Right renal pelvis (tissue), 4 donors: ENCODE data around the gene KIF3A. TPM values are rescaled to one million over a fixed set of nuclear protein-coding genes. Genes with fewer than 3 reads are reported as not detected.

Experiments used
- DNase-seq, 4 donors: peaks; one replicate each; pipeline ENCODE4 v3.0.0-alpha.2; 2013; ENCODE audit warnings: low read depth in 4 of 4, low spot score in 3 of 4, missing footprints in 1 of 4
- polyA plus RNA-seq, 4 donors: library from polyadenylated mRNA; unstranded; fragments of 120-200 nt; gene quantifications; one replicate each; pipeline ENCODE4 v1.2.1, GENCODE V29; 2013; ENCODE audit not compliant: insufficient read length in 4 of 4

Gene KIF3A
- polyA plus RNA-seq, 4 donors = 18.6 to 21.2 (median 20.6) TPM

DNA sequence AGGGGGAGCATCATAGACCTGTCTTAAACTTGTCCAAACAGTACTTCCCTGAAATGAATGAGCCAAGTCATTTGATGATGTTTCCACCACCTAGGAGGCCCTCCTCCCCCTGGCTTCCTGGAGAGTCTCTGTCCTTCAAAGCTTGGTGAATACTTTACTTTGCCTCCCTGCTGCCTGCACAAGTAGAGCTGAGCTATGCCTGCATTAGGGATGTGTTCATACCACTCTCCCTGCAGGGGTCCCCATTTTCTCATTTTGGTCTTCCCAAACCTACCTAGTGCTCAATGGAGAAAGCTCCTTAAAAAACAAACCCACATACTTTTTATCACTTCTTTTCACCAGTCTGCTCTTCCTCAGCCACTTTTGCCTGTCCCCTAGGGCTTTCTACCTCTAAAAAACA is 17.6 kb upstream of the KIF3A start:
- DNase-seq = no peak

DNA sequence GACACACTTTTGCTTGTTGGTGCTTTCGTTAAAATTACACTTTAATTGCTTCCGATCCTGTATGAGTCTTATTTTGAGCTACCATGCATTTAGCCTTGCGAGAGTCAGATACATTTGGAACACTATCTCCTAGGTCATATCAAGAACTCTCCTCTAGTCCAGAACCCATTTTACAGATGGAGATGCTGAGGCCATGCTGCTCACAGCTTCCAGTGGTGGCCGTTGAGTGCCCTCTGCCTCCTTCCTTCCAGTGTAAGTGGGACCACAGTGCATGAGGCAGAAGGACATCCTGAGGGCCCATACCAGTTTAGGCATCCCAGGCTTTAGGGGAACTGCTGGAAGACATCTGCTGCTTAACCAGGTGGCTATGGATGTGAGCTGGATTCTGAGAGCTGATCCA is 16.8 kb upstream of the KIF3A start:
- no peak for DNase-seq

DNA sequence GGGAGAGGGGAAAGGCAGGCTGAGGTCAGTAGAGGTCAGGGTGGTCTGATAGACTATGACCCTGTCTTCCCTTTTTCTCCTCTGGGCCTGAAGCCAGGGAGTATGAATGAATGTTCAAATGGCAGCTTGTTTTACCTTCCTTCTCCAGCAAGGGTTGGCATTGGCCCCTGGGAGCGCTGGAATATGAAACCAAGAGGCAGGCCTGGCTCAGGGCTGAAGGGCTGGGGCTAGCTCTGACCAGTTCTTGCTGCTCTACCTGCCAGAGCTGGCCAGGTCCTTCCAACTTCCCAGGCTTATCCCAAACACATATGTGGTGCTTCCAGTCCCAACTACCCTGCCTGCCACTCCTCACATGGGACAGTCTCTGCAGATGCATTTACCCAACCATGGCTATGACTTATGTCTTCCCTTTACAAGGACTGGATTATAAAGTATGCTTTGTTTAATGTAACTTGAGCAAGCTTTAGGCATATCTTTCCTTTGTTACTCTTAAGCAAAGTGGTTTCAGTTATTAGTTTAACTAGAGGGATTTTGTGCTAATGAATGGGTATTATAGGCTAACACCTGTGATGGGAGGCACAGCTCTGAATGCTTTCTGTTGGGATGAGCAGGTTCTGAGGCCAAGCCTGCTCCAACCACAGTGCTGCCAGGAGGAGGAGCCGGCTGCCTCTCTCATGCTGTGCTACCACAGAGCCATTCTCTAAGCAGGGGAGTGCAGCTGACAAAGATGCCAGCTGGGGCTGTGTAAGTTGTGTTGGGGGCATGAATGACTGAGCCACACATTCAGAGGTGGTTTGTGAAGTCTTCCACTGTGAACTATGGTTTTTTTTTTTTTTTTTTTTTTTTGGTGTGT is 16.0 kb upstream of the KIF3A start:
- DNase-seq = no peak

DNA sequence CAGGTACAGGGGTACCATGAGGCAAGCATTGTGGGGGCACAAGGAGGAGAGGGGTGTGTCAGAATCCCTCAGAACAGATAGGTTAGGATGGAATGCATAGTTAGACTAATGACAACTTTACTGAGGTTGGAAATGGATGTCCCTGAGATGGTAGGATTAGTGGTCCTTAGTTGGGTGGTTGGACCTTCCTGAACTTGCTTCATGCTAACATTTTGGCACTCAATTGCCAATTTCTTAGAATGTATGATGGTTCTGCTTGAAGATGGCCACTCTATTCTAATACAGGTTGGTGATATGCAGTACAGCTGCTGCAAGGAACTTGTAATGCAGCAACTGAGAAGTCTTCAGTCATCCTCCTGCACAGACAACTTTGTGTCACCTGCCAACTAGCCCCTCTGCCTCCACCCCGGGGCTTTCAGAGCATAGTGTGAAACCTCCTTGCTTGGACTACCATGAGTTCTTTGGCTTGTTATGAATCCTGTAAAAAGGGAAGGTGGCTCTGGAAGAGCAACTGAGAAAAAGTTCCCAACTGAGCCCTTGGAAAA is 15.3 kb upstream of the KIF3A start:
- no peak for DNase-seq

DNA sequence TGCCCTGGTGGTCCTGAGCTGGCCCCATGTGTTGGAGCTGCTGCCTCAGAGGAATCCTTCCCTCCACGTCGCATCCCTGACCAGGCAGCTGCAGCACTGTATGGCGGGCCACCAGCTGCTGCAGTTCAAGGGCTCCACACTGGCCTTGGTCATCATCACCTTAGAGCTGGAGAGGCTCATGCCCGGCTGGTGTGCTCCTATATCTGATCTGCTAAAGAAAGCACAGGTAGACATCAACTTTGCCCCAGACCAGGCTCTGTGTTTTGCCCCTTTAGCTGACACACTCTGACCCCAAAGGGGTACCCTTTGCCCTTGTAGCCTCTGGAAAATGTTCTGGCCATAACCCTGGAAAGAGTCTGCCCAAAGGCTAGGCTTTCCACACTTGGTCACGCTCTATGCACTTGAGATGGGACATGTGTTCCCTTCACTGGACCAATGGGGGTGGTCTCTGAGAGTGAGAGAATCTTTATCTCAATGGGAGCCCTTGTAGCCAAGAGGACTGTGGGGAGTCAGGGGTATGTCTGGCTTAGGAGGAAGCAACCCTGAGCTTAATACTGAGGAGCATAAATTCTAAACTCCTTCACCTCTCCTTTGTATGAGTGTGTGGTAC is 14.7 kb upstream of the KIF3A start:
- no peak for DNase-seq

DNA sequence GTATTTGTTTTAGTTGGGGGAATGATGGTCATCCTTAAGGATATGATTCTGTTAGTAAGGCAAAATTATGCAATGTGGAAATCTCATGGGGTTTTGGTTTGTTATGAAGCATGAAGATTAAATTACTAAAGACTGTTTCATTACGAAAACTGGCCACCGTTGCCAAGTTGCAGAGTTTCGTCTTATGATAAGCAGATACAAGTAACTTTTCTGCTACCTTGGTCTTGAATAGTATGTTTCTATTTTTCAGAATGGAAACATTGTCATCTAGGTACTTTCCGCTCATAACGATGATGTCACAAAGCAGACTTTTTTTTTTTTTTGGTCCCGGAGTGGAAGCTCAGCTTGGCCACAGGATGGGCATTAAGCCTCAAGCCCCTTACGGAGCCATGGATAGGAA is 14.1 kb upstream of the KIF3A start:
- DNase-seq = no peak

DNA sequence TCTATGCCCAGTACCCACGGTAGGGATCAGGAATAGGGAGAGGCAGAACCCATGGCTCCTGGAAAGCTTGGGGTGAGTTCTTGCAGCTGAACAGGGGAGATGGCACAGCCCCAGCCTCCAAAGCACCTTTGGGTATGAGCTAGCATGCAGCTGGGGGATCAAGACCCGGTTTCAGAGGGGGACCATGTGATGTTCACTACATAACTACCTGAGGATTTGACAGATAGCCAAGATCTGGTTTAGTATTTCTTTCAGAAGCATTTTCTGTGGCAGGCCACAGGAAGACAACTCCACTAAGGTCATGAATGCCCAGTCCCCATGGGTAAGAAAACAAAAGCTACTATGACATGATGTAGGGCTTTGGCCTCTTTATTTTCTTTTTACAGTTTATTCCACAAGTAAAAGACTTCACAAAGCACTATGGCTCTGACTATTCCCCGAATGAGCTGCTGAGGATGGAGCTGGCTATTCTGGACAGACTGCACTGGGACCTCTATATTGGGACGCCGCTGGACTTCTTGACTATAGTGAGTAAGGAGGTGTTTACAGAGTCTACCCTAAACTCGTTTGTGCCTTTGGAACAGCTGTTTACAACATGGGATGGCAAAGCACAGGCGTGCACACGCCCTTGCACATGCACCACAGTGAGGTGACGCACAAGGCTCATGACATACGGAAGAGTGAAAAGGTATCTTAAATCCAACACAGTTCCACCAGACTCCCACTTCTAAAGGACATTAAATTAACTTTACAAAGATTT is 13.3 kb upstream of the KIF3A start:
- no peak for DNase-seq

DNA sequence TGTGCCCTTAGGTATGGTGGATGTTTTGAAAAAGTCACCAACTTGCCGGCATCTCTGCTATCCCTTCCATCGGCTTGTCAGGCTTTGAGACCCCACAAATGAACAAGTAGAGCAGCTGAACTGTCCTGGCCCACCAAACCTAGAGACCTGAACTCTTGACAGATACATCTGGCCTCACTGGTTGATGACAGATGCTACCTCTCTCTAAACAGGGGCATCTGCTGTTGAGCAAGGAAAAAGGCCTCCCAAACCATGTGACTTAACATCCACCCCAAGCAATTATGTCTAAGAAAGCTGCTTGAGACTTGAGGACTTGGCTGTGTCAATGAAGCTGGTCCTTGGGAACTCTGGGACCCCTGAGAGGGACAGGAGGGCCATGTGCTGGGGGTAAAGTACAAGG is 12.2 kb upstream of the KIF3A start:
- DNase-seq = no peak

DNA sequence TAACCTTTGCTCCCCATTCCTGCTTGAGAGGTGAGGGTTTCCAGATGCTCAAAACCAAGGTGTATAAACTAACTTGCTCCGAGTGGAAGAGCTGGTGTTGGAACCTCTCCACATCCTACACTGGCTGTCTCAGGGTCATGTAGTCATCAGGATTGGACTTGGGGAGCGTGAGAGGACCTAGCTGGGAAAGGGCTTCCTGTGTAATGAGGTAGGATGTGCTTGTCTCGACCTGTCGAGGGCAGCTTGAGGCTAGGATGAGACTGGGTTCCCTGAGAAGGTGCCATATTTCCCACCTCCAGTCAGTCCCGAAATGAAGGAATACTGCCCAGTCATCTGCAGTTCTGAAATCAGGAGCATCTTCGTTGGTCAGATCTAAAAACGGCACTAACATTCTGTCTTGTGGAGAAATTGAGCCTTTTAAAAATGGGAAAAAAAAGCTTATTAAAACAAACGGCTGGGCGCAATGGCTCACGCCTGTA is 11.2 kb upstream of the KIF3A start:
- no peak for DNase-seq

DNA sequence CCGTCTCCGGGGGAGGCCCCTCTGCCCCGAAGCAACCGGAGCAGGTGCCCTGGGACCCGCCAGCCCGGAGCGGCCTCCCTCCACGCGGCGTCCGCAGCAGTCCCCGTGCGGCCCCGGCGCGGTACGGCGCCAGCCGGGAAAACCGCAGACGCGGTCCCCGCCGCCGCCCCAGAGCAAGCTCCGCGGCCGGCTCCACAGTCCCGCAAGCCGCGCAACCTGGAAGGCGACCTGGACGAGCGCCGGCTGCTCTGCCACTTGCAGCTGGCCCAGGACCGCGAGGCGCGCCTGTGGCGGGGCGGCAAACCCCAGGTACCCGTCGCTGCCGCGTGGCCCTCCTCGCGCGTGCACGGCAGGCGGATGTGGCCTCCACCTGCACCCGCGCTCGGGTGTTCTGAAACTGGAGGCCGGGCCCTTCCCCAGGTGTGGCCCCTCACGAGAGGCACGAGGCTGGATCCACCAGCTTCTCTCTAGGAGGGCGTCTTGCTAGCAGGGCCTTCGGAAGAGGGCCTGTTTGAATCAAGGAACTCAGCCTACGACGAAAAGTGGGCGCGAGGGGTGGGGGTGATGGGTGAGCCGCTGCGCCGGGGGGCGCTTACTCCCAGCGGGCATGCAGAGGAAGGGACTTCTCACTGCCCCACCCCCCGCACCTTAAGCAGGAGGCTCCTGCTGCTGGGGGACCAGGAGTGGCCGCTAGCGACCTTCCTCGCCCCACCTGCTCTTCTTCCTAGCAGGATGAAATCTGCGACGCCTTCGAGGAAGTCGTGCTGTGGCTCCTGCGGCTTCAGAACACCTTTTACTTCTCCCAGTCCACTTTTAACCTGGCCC is 10.5 kb upstream of the KIF3A start:
- no peak for DNase-seq

DNA sequence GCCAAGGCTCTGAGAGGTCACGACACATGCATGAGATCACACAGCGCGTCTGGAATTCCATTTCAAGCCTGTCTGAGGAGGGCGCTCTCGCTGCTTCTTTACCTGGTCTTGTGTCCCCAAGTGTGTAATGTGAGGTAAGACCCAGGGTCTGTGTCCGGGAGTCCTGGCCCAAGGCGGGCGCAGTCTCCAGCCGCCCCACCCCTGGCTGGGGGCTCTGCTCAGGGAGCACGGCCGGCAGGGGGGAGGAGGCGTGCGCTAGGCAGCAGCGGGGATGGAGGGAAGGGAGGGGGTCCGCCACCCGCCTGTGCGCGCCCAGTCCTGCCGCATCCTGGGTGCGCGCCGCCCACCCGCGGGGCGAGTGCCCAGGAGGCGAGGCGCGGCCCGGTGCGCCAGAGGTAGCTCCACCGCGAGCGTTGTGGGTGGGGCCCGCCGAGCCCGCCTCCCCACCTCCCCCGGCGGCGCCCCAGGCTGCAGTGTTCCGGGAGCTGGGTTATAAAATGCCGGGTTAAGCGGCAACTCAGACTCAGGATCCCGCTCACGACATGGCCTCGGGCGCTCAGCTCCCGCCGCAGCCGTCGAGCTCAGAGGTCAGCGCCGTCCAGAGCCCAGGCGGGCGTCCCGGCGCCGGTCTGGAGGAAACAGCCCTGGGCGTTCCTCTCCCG is 9.7 kb upstream of the KIF3A start, which contains the start of gene CCNI2:
TSS of gene CCNI2 (plus strand) at position 473 of the 662 bp plus-strand sequence. CDS start at position 543, 70 bp downstream.
- DNase-seq = peak in 1 of 4 donors; percentile 62

DNA sequence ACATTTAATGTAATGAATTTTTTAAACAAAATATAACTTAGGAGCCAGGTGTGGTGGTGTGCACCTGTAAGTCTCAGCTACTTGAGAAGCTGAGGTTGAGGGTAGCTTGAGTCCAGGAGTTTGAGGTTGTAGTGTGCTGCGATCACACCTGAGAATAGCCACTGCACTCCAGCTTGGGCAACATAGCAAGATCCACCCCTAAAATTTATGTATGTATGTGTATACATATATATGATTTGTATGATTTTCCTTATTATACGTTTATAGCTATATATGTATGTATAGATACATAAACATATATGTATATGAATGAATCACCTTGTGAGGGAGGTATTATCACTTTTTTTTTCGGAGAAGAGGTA is 9.2 kb upstream of the KIF3A start:
- DNase-seq = no peak

DNA sequence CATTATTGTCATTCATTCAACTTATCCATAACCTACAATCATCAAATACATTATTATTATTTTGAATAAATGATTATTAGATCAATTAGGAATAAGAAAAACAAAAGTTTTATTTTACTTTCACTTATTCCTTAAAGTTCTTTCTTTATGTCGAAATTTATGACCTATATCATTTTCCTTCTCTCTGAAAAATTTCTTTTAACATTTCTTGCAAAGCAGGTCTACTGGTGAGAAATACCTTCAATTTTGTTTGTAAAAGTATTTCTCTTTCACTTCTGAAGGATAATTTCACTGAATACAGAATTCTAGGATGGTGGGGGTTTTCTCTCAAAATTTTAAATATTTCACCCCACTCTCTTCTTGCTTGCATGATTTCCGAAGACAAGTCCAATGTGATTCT is 7.3 kb upstream of the KIF3A start:
- no peak for DNase-seq

DNA sequence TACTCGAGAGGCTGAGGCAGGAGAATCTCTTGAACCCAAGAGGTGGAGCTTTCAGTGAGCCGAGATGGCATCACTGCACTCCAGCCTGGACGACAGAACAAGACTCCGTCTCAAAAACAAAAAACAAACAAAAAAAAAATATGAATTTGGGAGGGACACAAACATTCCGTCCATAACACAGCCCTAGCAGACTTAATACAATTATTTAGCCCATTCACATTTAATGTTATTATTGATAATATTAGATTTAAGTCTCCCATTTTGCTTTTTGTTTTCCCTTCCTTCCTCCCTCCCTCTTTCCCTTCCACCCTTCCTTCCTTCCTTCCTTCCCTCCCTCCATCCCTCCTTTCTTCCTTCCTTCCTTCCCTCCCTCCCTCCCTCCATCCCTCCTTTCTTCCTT is 5.3 kb upstream of the KIF3A start:
- no peak for DNase-seq

DNA sequence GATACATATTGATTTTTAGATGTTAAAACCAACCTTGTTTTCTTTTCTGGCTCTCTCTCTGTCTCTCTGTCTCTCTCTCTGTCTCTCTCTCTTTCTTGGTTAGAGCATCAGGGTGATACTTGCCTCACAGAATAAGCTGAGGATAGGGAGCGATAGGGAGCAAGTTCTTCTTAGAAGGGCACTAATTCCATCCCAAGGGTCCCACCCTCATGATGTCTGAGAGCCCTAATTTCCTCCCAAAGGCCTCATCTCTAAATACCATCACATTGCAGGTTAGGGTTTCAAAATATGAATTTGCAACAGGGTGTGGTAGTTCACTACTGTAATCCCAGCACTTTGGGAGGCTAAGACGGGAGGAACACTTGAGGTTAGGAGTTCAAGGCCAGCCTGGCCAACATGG is 4.8 kb upstream of the KIF3A start:
- no peak for DNase-seq

DNA sequence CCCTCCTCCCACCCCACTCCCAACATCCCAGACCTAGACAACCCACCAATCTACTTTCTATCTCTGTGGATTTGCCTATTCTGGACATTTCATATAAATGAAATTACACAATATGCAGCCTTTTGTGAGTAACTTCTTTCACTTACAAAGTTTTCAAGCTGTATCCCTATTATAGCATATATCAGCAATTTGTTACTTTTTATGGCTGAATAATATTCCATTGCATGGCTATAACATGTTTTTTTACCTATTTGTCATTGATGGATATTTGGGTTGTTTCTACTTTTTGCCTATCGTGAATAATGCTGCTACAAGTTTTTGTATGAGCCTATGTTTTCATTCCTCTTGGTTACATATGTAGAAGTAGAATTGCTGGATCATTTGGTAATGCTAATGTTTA is 1.9 kb upstream of the KIF3A start:
- DNase-seq = no peak

DNA sequence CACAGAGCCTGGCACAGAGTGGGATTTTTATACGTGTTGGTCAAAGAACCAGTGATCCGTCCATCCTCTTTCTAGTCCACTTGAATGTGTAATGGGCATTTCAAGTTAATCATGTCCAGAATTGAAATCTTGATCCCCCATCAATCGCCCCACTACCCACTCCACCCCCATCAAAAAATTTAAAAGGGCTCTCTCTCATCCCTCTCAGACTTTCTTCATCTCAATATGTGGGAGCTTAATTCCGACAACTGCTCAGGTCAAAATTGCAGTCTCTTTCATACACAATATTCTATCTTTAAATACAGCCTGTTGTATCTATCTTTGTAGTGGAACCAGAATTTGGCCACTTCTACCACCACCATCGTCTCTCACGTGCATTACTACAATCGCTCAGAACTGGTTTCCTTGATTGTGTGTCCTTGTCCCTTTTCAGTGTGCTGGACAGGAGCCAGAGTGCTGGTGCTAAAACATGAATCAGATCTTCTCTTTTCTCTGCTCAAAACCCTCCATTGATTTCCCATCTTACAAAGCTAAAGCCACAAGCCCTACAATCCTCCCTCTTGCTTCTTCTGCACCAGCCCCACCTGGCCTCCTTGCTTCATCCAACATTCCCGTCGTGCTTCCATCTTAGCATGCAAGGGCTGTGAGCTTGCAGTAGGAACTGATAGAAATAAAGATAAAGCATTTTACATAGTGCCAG is 786 bp upstream of the KIF3A start:
- DNase-seq = no peak

DNA sequence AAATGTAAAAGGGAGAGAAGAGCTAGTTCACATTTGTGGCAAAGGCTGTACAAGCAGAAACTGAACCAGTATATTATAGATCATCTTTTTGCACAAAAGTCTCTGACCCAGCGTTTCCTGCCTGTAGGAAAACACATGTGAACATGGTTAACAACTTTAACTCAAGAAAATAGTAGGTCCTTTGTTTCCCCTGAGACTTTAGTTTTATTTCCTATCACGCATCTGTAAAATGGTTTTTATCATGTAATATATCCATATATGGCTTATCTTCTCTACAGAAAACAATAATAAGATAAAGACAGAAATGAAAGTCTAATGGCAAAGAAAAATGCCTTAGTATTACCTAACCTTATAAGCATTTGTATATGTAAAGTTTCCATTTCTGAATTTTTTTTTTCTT is 2.7 kb downstream of the KIF3A start:
- no peak for DNase-seq

DNA sequence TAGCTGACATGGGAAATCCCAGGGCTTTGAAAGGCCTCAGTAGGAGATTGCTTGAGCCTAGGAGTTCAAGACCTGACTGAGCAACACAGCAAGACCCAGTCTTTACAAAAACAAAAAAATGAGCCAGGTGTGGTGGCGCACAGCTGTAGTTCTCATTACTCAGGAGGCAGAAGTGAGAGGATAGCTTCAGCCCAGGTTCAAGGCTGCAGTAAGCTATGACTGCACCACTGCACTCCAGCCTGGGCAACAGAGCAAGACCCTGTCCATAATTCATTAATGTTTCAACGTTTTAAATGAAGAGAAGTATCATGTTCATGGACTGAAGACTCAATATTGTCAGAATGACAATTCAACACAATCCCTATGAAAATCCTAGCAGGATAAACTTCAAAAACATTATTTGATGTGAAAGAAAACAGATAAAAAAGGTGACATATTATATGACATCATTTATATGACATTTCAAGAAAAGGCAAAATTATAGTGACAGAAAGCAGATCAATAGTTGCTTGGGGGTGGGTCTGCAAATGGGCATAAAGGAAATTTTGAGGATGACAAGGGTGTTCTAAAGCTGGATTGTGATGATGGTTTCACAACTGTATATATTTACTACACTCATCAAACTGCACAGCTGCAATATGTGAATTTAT is 3.7 kb downstream of the KIF3A start:
- no peak for DNase-seq
